Endothelial cell of umbilical vein (primary cell): ENCODE results near the gene METTL26. TPM values are rescaled to one million over a fixed set of nuclear protein-coding genes. Genes with fewer than 3 reads are reported as not detected.
A peak's percentile ranks its signal among the peaks of the same experiment; 100 is the strongest.

Experiments used
- BruUV-seq: library from RNA; stranded (reverse); fragments of 400-500 nt; replicated peaks from 2 replicates; lab custom pipeline; 2021; lab: Mats Ljungman, UMichigan
- CTCF ChIA-PET: fragments of 300-600, 350-600 bp; sonication (Branson Sonifier 250); formaldehyde crosslinking; loops from one replicate; lab custom pipeline; 2021; ENCODE audit warnings: antibody characterized with exemption, inconsistent platforms; lab: Charles Lee
- POLR2A ChIA-PET: fragments of 300-600, 350-600 bp; sonication (Branson Sonifier 250); formaldehyde crosslinking; loops from one replicate; lab custom pipeline; 2021; ENCODE audit warnings: antibody characterized with exemption, inconsistent platforms; lab: Charles Lee
- DNase-seq: peaks from one replicate; pipeline ENCODE4 v3.0.0-alpha.2; 2011; ENCODE audit warnings: low read depth, low spot score
- FAIRE-seq: peaks from 2 replicates; lab custom pipeline; 2011; peaks lifted over from hg19 to GRCh38; lab: Jason Lieb, UNC
- H2AFZ ChIP-seq: 2 replicates; pipeline ENCODE4 v1.6.0; 2012; ENCODE audit warnings: low read depth, low read length, control low read depth, inconsistent platforms
- H3K27ac ChIP-seq: 2 replicates; pipeline ENCODE4 v1.5.1; 2011; ENCODE audit warnings: low read depth, mild to moderate bottlenecking, control low read depth, low read length, moderate library complexity; ENCODE audit not compliant: insufficient read depth
- H3K27me3 ChIP-seq, 2 experiments: 2 replicates each; pipeline versions ENCODE4 v1.6.0 to v1.6.1; 2011; ENCODE audit warnings: low read length in 2 of 2, mixed read lengths in 1 of 2; ENCODE audit not compliant: control insufficient read depth in 2 of 2, insufficient read depth in 2 of 2
- H3K36me3 ChIP-seq, 2 experiments: 2 replicates in 1 of 2; 3 replicates in 1 of 2; pipeline ENCODE4 v1.5.1; 2011; ENCODE audit warnings: low read length in 2 of 2, mild to moderate bottlenecking in 1 of 2, moderate library complexity in 1 of 2; ENCODE audit not compliant: control insufficient read depth in 2 of 2, insufficient read depth in 2 of 2; ENCODE audit errors: extremely low read depth in 1 of 2
- H3K4me1 ChIP-seq: 3 replicates; pipeline ENCODE4 v1.5.1; 2011; ENCODE audit warnings: mild to moderate bottlenecking, low read length; ENCODE audit not compliant: control insufficient read depth, insufficient read depth; ENCODE audit errors: extremely low read depth
- H3K4me2 ChIP-seq: 2 replicates; pipeline ENCODE4 v1.6.1; 2011; ENCODE audit warnings: low read length, control low read depth, mixed read lengths; ENCODE audit not compliant: insufficient read depth
- H3K4me3 ChIP-seq, 3 experiments: fragments of 200-600 bp in 1 of 3; sonication (generic), shearing (Covaris generic) in 1 of 3; replicated peaks in 1 of 3; 2 replicates each; pipeline ENCODE4 v1.5.1; 2011 to 2016; ENCODE audit warnings: control low read depth in 3 of 3, low read length in 3 of 3, mild to moderate bottlenecking in 2 of 3, inconsistent platforms in 1 of 3, low read depth in 1 of 3, moderate library complexity in 1 of 3; ENCODE audit not compliant: insufficient read depth in 1 of 3
- H3K79me2 ChIP-seq: 2 replicates; pipeline ENCODE4 v1.6.0; 2012; ENCODE audit warnings: low read length, inconsistent platforms; ENCODE audit not compliant: control insufficient read depth, insufficient read depth
- H3K9ac ChIP-seq: replicated peaks from 2 replicates; pipeline ENCODE3; 2011; ENCODE audit warnings: low read length, control low read depth; ENCODE audit not compliant: insufficient read depth; ENCODE audit errors: extremely low read depth
- H3K9me1 ChIP-seq: replicated peaks from 3 replicates; pipeline ENCODE4 v1.6.0; 2011; ENCODE audit warnings: mild to moderate bottlenecking, low read length; ENCODE audit not compliant: control insufficient read depth, insufficient read depth; ENCODE audit errors: extremely low read depth
- H3K9me3 ChIP-seq: replicated peaks from 2 replicates; pipeline ENCODE4 v1.5.1; 2012; ENCODE audit warnings: low read length, inconsistent platforms; ENCODE audit not compliant: control insufficient read depth, insufficient read depth
- H4K20me1 ChIP-seq: replicated peaks from 2 replicates; pipeline ENCODE3; 2011; ENCODE audit warnings: mild to moderate bottlenecking, low read length; ENCODE audit not compliant: control insufficient read depth, insufficient read depth; ENCODE audit errors: extremely low read depth
- EZH2 ChIP-seq: IDR thresholded peaks from 2 replicates; pipeline ENCODE4 v1.6.1; 2012; ENCODE audit warnings: borderline replicate concordance, low read depth, mild to moderate bottlenecking, moderate library complexity, low read length, inconsistent platforms; ENCODE audit not compliant: severe bottlenecking
- FOS ChIP-seq: IDR thresholded peaks from 2 replicates; pipeline ENCODE4 v1.6.1; 2011; ENCODE audit warnings: mild to moderate bottlenecking, low read length, moderate library complexity, borderline replicate concordance; ENCODE audit not compliant: insufficient read depth
- GATA2 ChIP-seq: IDR thresholded peaks from 2 replicates; pipeline ENCODE4 v1.7.0; 2011; ENCODE audit warnings: low read depth, mild to moderate bottlenecking, moderate library complexity, mixed read lengths, low read length; ENCODE audit not compliant: insufficient read length, insufficient read depth
- JUN ChIP-seq: IDR thresholded peaks from 2 replicates; pipeline ENCODE4 v1.6.1; 2011; ENCODE audit warnings: borderline replicate concordance, low read depth; ENCODE audit not compliant: insufficient read length, insufficient read depth
- MYC ChIP-seq: IDR thresholded peaks from one replicate; pipeline ENCODE4 v1.6.1; 2011; ENCODE audit warnings: mild to moderate bottlenecking, low read depth, low read length
- POLR2A ChIP-seq: IDR thresholded peaks from 2 replicates; pipeline ENCODE4 v1.6.1; 2012; ENCODE audit warnings: low read depth, mild to moderate bottlenecking, control low read depth, low read length
- POLR2AphosphoS5 ChIP-seq: IDR thresholded peaks from 2 replicates; pipeline ENCODE4 v1.6.1; 2012; ENCODE audit warnings: low read depth, mild to moderate bottlenecking, control low read depth, low read length, moderate library complexity; ENCODE audit not compliant: insufficient read depth
- dilution Hi-C: fragments of 300-500 bp; cut with MboI; formaldehyde crosslinking; loops from one replicate; pipeline ENCODE4 v1.15.0; 2019; ENCODE audit warnings: low sequenced_read_pairs; ENCODE audit not compliant: extremely low pct_ligation_motif_present
- intact Hi-C: fragments of 100-400 bp; cut with micrococcal nuclease; formaldehyde crosslinking; loops from one replicate; pipeline ENCODE4 v1.10.0; 2022
- polyA plus RNA-seq, 4 experiments: library from polyadenylated mRNA; depleted of rRNA in 3 of 4; stranded (reverse) in 3 of 4; unstranded in 1 of 4; fragments of >200 nt; gene quantifications; 2 replicates each; pipeline versions ENCODE4 v1.2.1 to v1.2.3, GENCODE V29; 2011 to 2012; ENCODE audit warnings: missing spikeins in 1 of 4
- total RNA-seq: library from RNA; stranded (reverse); gene quantifications from 2 replicates; pipeline ENCODE4 v1.2.3, GENCODE V29; 2021
- TF ChIP-seq, protein P1 (sequence below): IDR thresholded peaks from 2 replicates; pipeline ENCODE4 v1.6.1; 2011; ENCODE audit not compliant: insufficient read depth, insufficient read length
- TF ChIP-seq, protein P2 (sequence below), 2 donors: IDR thresholded peaks; 1 replicate in 1 of 2; 2 replicates in 1 of 2; pipeline ENCODE4 v1.5.1; 2011; ENCODE audit warnings: low read length in 2 of 2, mild to moderate bottlenecking in 2 of 2, moderate library complexity in 2 of 2, control low read depth in 1 of 2, inconsistent platforms in 1 of 2, low read depth in 1 of 2; ENCODE audit not compliant: insufficient read depth in 1 of 2; ENCODE audit errors: extremely low read depth in 1 of 2

Gene METTL26
- total and polyA plus RNA-seq, 2 donors (not counting 3 experiments of a cell fraction or from before 2014, with no cell fraction given), result 114 to 138 TPM

DNA sequence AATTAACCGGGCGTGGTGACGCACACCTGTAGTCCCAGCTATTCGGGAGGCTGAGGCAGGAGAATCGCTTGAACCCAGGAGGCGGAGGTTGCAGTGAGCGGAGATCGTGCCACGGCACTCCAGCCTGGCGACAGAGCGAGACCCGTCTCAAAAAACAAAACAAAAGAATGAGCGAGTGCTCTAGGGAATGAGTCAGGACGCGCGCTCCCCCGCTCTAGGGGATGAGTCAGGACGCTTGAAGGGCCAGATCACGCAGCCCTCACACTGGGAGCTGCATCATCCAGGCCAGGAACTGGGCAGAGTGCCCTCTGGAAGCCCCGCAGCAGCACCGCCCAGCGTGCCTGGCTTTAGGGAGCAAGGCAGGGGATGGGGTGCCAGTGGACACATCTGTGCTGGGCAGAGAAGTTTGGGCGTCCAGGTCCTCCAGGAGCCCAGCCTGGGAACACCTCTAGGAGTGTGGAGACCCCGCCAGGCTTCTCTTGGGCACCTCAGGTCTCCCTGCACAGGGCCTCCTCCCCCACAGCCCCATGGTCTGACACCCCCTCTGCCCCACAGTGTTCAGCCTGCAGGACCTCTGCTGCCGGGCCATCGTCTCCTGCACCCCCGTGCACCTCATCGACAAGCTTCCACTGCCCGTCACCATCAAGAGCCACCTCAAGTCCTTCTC lies 9.2 kb downstream of the METTL26 start:
- H3K27me3 ChIP-seq, result no peaks in the 10 kb centered on the region
- H3K9me3 ChIP-seq, result no peaks in the 10 kb centered on the region
- TF ChIP-seq POLR2A (peak; percentile 33), JUN (peak; percentile 53), GATA2 (no peak), FOS (peak; percentile 76), EZH2 (no peak), POLR2AphosphoS5 (peak; percentile 70), MYC (no peak)
- TF ChIP-seq, protein P1, sequence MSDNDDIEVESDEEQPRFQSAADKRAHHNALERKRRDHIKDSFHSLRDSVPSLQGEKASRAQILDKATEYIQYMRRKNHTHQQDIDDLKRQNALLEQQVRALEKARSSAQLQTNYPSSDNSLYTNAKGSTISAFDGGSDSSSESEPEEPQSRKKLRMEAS, result no peak
- TF ChIP-seq, protein P2, sequence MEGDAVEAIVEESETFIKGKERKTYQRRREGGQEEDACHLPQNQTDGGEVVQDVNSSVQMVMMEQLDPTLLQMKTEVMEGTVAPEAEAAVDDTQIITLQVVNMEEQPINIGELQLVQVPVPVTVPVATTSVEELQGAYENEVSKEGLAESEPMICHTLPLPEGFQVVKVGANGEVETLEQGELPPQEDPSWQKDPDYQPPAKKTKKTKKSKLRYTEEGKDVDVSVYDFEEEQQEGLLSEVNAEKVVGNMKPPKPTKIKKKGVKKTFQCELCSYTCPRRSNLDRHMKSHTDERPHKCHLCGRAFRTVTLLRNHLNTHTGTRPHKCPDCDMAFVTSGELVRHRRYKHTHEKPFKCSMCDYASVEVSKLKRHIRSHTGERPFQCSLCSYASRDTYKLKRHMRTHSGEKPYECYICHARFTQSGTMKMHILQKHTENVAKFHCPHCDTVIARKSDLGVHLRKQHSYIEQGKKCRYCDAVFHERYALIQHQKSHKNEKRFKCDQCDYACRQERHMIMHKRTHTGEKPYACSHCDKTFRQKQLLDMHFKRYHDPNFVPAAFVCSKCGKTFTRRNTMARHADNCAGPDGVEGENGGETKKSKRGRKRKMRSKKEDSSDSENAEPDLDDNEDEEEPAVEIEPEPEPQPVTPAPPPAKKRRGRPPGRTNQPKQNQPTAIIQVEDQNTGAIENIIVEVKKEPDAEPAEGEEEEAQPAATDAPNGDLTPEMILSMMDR (IDR thresholded peaks at IDR 0.05; ENCODE audit: extremely low read depth in 1 of 2, insufficient read depth in 1 of 2, low read depth in 1 of 2, low read length in 2 of 2), result no peak
- peaks cover 0 to 5% of the 10 kb centered on the region in 2 experiments for H3K36me3 ChIP-seq
- POLR2A ChIA-PET, result interaction anchor here (0.6 to 1.2 kb wide), 2 partner anchors 10 to 213 kb away, joined by 4 to 6 read pairs; partner anchors contain the start of gene METTL26
- no peaks in the 10 kb centered on the region for H4K20me1 ChIP-seq
- H3K4me3 ChIP-seq, result no peak overlapping the region
- H3K4me2 ChIP-seq, result no peak overlapping the region
- no peak overlapping the region for H3K9ac ChIP-seq
- no peak overlapping the region for H2AFZ ChIP-seq
- BruUV-seq, result no TSS peak
- CTCF ChIA-PET, result interaction anchor here (0.6 to 1.3 kb wide), 3 partner anchors 9 to 37 kb away, joined by 3 to 7 read pairs (median 3); partner anchors contain the start of gene METTL26
- dilution Hi-C loops, result no loop called here
- peak overlapping the region; percentile 70 for H3K27ac ChIP-seq
- FAIRE-seq (peak; percentile 95), DNase-seq (peak; percentile 79)
- intact Hi-C loops, result loop anchor here (2.0 kb wide), 1 partner anchor 38 kb away; no protein-coding TSS in a partner anchor
- no peaks in the 10 kb centered on the region for H3K79me2 ChIP-seq
- no peaks in the 10 kb centered on the region for H3K9me1 ChIP-seq
- peaks cover 3% of the 10 kb centered on the region for H3K4me1 ChIP-seq
